Cardiac muscle cell (in vitro differentiated cells and primary cell): ENCODE data around the gene PTPRA. TPM values are rescaled to one million over a fixed set of nuclear protein-coding genes. Genes with fewer than 3 reads are reported as not detected.

Experiments
- DNase-seq, 2 donors: peaks; one replicate each; pipeline versions ENCODE4 v3.0.0 to v3.0.0-alpha.2; 2010 to 2017; ENCODE audit warnings: low read depth in 1 of 2, low spot score in 1 of 2
- H3K27ac ChIP-seq: fragments of 200-600 bp; sonication (generic); 2 replicates; pipeline ENCODE4 v1.5.1; 2016
- H3K27me3 ChIP-seq: fragments of 200-600 bp; sonication (generic); 2 replicates; pipeline ENCODE4 v1.6.0; 2016; ENCODE audit warnings: control low read depth
- H3K36me3 ChIP-seq: fragments of 200-600 bp; sonication (generic); 2 replicates; pipeline ENCODE4 v1.5.1; 2016; ENCODE audit warnings: control low read depth
- H3K4me1 ChIP-seq: fragments of 200-600 bp; sonication (generic); 2 replicates; pipeline ENCODE4 v1.8.1; 2017; ENCODE audit warnings: low read depth, mild to moderate bottlenecking, mixed run types
- H3K4me3 ChIP-seq: fragments of 200-600 bp; sonication (generic); 2 replicates; pipeline ENCODE4 v1.5.1; 2016; ENCODE audit warnings: mild to moderate bottlenecking
- H3K9me3 ChIP-seq: fragments of 200-600 bp; sonication (generic); 2 replicates; pipeline ENCODE4 v1.5.1; 2017; ENCODE audit warnings: low read depth, mild to moderate bottlenecking, control low read depth
- polyA plus RNA-seq: library from polyadenylated mRNA; unstranded; fragments of >200 nt; fragmentation: Nextera tagmentation; extraction: Ambion mirVana; gene quantifications from 2 replicates; pipeline ENCODE4 v1.2.1, GENCODE V29; 2016
- total RNA-seq: library from RNA; depleted of rRNA; stranded (reverse); fragments of >200 nt; gene quantifications from 2 replicates; pipeline ENCODE4 v1.2.3, GENCODE V29; 2016
- TF ChIP-seq, protein P1 (sequence below): IDR thresholded peaks from 2 replicates; pipeline ENCODE4 v1.5.1; 2012; ENCODE audit warnings: low read depth, mild to moderate bottlenecking, low read length

Gene PTPRA
- total and polyA plus RNA-seq, 2 experiments from 2014 or later, result 44.0 to 69.4 TPM

DNA sequence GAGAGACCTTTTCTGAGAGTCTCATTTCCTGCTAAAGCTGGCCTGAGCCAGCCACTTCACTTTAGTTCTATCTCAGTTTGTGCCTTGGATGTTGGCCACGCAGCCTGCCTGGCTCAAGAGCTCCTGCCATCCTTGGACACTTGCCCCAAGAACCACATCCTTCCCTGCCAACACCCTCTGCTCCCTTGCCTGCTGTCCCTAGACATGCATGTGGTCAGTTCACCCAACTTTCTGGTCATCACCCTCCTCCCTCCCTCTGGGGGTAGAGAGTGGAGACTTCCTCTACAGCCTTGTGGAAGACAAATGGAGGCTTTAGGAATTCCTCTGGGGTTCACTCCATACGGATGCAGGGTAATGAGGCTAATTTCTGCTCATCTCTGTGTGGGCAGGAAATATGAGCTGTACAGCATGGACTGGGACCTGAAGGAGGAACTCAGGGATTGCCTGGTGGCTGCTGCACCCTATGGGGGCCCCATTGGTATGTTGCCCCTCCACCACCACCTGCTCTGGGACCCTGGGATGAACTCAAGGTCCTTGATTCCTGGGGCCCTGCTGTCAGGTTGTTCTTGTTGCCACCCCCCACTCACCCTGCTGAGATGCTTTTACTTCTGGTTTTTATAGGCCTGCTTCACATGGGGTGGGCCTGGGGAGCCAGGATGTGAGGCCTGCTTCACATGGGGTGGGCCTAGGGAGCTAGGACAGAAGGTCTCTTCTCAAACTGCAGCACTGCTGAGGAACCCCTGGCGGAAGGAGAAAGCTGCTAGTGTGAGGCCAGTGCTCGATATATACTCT is 13.8 kb upstream of the PTPRA start:
- no peaks in the 10 kb centered on the region for H3K4me1 ChIP-seq
- H3K9me3 ChIP-seq, result no peaks in the 10 kb centered on the region

DNA sequence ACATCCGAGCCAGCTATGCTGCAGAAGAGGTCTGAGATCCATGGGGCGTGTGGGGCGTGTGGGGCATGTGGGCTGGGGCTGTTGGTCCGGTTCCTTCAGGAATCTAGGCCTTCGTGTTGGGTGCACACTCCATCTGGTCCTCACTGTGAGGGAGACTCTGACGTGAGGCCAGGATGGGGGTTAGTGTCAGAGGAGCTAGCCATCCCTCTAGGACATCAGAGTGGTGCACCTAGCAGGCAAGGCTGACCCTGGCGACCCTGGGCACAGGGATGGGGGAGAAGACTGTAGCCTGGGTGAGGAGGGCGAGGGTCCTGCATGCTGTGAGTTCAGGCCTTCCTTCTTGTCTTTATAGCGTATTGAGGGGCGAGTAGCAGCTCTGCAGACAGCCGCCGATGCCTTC is 8.7 kb upstream of the PTPRA start:
- Histone ChIP-seq H3K4me1 (no peaks in the 10 kb centered on the region), H3K36me3 (no peaks in the 10 kb centered on the region), H3K27me3 (no peaks in the 10 kb centered on the region), H3K9me3 (no peaks in the 10 kb centered on the region), H3K4me3 (no peak overlapping the region), H3K27ac (no peak overlapping the region)
- DNase-seq, result no peak
- TF ChIP-seq, protein P1, sequence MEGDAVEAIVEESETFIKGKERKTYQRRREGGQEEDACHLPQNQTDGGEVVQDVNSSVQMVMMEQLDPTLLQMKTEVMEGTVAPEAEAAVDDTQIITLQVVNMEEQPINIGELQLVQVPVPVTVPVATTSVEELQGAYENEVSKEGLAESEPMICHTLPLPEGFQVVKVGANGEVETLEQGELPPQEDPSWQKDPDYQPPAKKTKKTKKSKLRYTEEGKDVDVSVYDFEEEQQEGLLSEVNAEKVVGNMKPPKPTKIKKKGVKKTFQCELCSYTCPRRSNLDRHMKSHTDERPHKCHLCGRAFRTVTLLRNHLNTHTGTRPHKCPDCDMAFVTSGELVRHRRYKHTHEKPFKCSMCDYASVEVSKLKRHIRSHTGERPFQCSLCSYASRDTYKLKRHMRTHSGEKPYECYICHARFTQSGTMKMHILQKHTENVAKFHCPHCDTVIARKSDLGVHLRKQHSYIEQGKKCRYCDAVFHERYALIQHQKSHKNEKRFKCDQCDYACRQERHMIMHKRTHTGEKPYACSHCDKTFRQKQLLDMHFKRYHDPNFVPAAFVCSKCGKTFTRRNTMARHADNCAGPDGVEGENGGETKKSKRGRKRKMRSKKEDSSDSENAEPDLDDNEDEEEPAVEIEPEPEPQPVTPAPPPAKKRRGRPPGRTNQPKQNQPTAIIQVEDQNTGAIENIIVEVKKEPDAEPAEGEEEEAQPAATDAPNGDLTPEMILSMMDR, result no peak

More for the DNA sequence above, 13.8 kb upstream of the PTPRA start:
- DNase-seq, result peak in 1 of 2 donors; percentile 67
- Histone ChIP-seq H3K4me3 (no peak overlapping the region), H3K36me3 (no peaks in the 10 kb centered on the region), H3K27me3 (no peaks in the 10 kb centered on the region), H3K27ac (no peak overlapping the region)
- TF ChIP-seq, protein P1, result no peak

DNA sequence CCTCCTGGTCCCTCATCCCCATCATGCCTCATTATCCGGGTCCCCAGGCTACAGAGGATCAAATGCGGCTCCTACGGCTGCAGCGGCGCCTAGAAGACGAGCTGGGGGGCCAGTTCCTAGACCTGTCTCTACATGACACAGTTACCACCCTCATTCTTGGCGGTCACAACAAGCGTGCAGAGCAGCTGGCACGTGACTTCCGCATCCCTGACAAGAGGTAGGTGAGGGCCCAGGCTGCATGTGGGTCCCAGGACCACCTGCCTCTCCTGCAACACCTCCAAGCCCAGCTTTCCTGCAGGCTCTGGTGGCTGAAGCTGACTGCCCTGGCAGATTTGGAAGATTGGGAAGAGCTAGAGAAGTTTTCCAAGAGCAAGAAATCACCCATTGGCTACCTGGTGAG is 8.2 kb upstream of the PTPRA start:
- TF ChIP-seq, protein P1, result no peak

DNA sequence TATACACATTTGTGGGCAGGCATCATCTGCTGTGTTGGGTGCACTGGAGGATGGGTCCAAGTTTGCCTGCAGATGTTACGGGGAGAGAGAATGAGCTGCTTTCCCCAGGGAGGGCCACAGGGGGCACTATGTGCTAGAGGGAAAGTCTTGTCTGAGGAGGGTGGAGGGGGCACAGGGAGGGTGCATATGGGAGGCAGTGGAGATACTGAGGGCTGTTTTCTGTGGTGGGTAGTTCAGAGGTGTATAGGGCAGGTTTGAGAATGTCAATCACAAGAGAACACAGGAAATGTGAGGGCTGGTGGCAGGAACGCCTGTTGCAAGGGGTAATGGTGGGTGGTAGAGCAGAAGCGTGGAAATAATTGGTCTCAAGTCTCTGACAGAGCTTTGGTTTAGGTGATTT is 7.7 kb upstream of the PTPRA start:
- no peaks in the 10 kb centered on the region for H3K27me3 ChIP-seq
- DNase-seq, result no peak
- H3K36me3 ChIP-seq, result no peaks in the 10 kb centered on the region
- no peak overlapping the region for H3K27ac ChIP-seq
- no peaks in the 10 kb centered on the region for H3K9me3 ChIP-seq
- H3K4me1 ChIP-seq, result no peaks in the 10 kb centered on the region
- TF ChIP-seq, protein P1, result no peak
- H3K4me3 ChIP-seq, result no peak overlapping the region

More for the DNA sequence above, 8.2 kb upstream of the PTPRA start:
- no peaks in the 10 kb centered on the region for H3K36me3 ChIP-seq
- no peak for DNase-seq
- H3K27me3 ChIP-seq, result no peaks in the 10 kb centered on the region
- H3K4me1 ChIP-seq, result no peaks in the 10 kb centered on the region
- H3K27ac ChIP-seq, result no peak overlapping the region
- no peak overlapping the region for H3K4me3 ChIP-seq
- H3K9me3 ChIP-seq, result no peaks in the 10 kb centered on the region

GRCh38 chr20:2866236-2866635 is 7.0 kb upstream of the PTPRA start:
- Histone ChIP-seq H3K9me3 (no peaks in the 10 kb centered on the region), H3K27ac (no peak overlapping the region), H3K4me3 (no peak overlapping the region), H3K27me3 (no peaks in the 10 kb centered on the region), H3K4me1 (no peaks in the 10 kb centered on the region), H3K36me3 (no peaks in the 10 kb centered on the region)
- no peak for DNase-seq
- TF ChIP-seq, protein P1, result no peak
